GM23248 (cell line): ENCODE measurements around the gene OR52B2.

Source experiments
- EZH2 ChIP-seq: fragments of 200-600 bp; sonication (generic); IDR thresholded peaks from 2 replicates; pipeline ENCODE4 v1.6.1; 2018; ENCODE audit warnings: antibody characterized with exemption, mild to moderate bottlenecking; ENCODE audit not compliant: insufficient read depth, poor library complexity, severe bottlenecking
- EZH2phosphoT487 ChIP-seq: fragments of 200-600 bp; sonication (generic); IDR thresholded peaks from 2 replicates; pipeline ENCODE4 v1.6.1; 2018; ENCODE audit warnings: antibody characterized with exemption, moderate library complexity, mild to moderate bottlenecking, low read depth; ENCODE audit not compliant: insufficient read depth

- no peak for TF ChIP-seq EZH2
- no peak for TF ChIP-seq EZH2phosphoT487
Measured at GRCh38 chr11:6202041-6202440, 31.9 kb upstream of the OR52B2 start.
